Sigmoid colon (tissue), 7 donors: ENCODE data around the gene OR11H6. TPM values are rescaled to one million over a fixed set of nuclear protein-coding genes. Genes with fewer than 3 reads are reported as not detected.
"Not testable (repeated sequence)": the region's sequence is repeated elsewhere in the genome, so short reads cannot be mapped to it uniquely, and the experiment has no call there.

Source experiments
- DNase-seq: peaks from one replicate; pipeline ENCODE4 v3.0.0-alpha.2; 2019
- H3K27ac ChIP-seq, 4 donors: fragments of 200-600 bp; sonication (generic); one replicate each; pipeline ENCODE4 v1.5.1; 2016 to 2019; ENCODE audit warnings: mild to moderate bottlenecking in 1 of 4
- H3K27me3 ChIP-seq, 3 donors: fragments of 200-600 bp; sonication (generic); one replicate each; pipeline ENCODE4 v1.5.1; 2019; ENCODE audit warnings: mild to moderate bottlenecking in 1 of 3
- H3K36me3 ChIP-seq, 4 donors: fragments of 200-600 bp; sonication (generic); one replicate each; pipeline ENCODE4 v1.5.1; 2016 to 2019
- H3K4me1 ChIP-seq, 4 donors: fragments of 200-600 bp; sonication (generic); one replicate each; pipeline ENCODE4 v1.5.1; 2017 to 2019
- H3K4me3 ChIP-seq, 4 donors: fragments of 200-600 bp; sonication (generic); one replicate each; pipeline ENCODE4 v1.5.1; 2017 to 2019; ENCODE audit warnings: mild to moderate bottlenecking in 2 of 4, moderate library complexity in 1 of 4
- H3K9me3 ChIP-seq, 4 donors: fragments of 200-600 bp in 3 of 4; sonication (generic) in 3 of 4; one replicate each; pipeline versions ENCODE4 v1.5.1 to v1.6.1; 2013 to 2019
- CTCF ChIP-seq, 4 experiments: fragments of 450-650 bp in 3 of 4; fragments of 200-600 bp in 1 of 4; IDR thresholded peaks; one replicate each; pipeline ENCODE4 v1.5.1; 2016 to 2019; ENCODE audit warnings: antibody characterized with exemption in 4 of 4, mild to moderate bottlenecking in 3 of 4, moderate library complexity in 2 of 4
- EP300 ChIP-seq, 4 donors: sonication (generic); formaldehyde crosslinking; IDR thresholded peaks; one replicate each; pipeline ENCODE4 v1.6.1; 2017; ENCODE audit warnings: antibody characterized with exemption in 4 of 4
- POLR2A ChIP-seq, 2 donors: fragments of 450-650 bp; IDR thresholded peaks; one replicate each; pipeline ENCODE4 v1.6.1; 2016; ENCODE audit warnings: antibody characterized with exemption in 2 of 2, mild to moderate bottlenecking in 2 of 2, moderate library complexity in 2 of 2
- POLR2AphosphoS5 ChIP-seq, 4 donors: sonication (generic); formaldehyde crosslinking; IDR thresholded peaks; one replicate each; pipeline ENCODE4 v1.6.1; 2017; ENCODE audit warnings: antibody characterized with exemption in 4 of 4
- WGBS, 2 donors: extraction: QIAGEN DNeasy Blood & Tissue Kit; methylation state at CpG; one replicate each; pipeline ENCODE4 v1.1.7; 2013; 5-methylcytosine and 5-hydroxymethylcytosine counted together
- intact Hi-C: fragments of 100-400 bp; cut with DNase I; formaldehyde crosslinking; loops from one replicate; pipeline ENCODE4 v1.15.1; 2023
- polyA plus RNA-seq, 3 donors: library from polyadenylated mRNA; stranded (reverse); fragments of 200-250 nt; gene quantifications; one replicate each; pipeline ENCODE4 v1.2.3, GENCODE V29; 2013
- total RNA-seq, 4 donors: library from RNA; depleted of rRNA; stranded (reverse); fragments of >200 nt; gene quantifications; one replicate each; pipeline ENCODE4 v1.1.0, GENCODE V29; 2016
- donor health status: healthy with polysubstance abuse.
- donor health status: Bipolar disorder and iron deficiency.
- donor health status: healthy.

OR11H6 gene
- total and polyA plus RNA-seq, 7 donors: not detected

- H3K27me3 ChIP-seq: no peaks in the 10 kb centered on the region
- no peak overlapping the region for H3K4me3 ChIP-seq
- DNase-seq: no peak
- H3K27ac ChIP-seq: no peak overlapping the region
- intact Hi-C loops: no loop called here
- no peaks in the 10 kb centered on the region for H3K36me3 ChIP-seq
- no peaks in the 10 kb centered on the region for H3K4me1 ChIP-seq
- no peak for TF ChIP-seq POLR2A (IDR thresholded peaks at IDR 0.05)
- 75 to 97% methylated on average over 2 of the region's 2 CpGs for WGBS, 2 donors
- peaks cover 0 to 2% (median 0%) of the 10 kb centered on the region in 4 donors for H3K9me3 ChIP-seq
These were observed 13.9 kb upstream of the OR11H6 start for GRCh38 chr14:20209595-20209994.

GRCh38 chr14:20212406-20212805 is 11.1 kb upstream of the OR11H6 start:
- H3K36me3 ChIP-seq, H3K4me1 ChIP-seq, intact Hi-C loops, H3K9me3 ChIP-seq, H3K4me3 ChIP-seq, DNase-seq, H3K27ac ChIP-seq, H3K27me3 ChIP-seq: not testable (repeated sequence)
- 79 to 91% methylated on average over 24 to 25 of the region's 28 CpGs for WGBS, 2 donors

- Histone ChIP-seq H3K4me3 (no peak overlapping the region), H3K4me1 (no peaks in the 10 kb centered on the region), H3K27ac (no peak overlapping the region), H3K36me3 (no peaks in the 10 kb centered on the region), H3K9me3 (peaks cover 0 to 2% (median 0%) of the 10 kb centered on the region in 4 donors), H3K27me3 (no peaks in the 10 kb centered on the region)
- TF ChIP-seq CTCF (IDR thresholded peaks at IDR 0.05) (no peak), POLR2AphosphoS5 (IDR thresholded peaks at IDR 0.05) (no peak), EP300 (IDR thresholded peaks at IDR 0.05) (no peak), POLR2A (IDR thresholded peaks at IDR 0.05) (no peak)
- 58 to 66% methylated on average over 2 of the region's 2 CpGs for WGBS, 2 donors
- DNase-seq: no peak
- intact Hi-C loops: no loop called here
These were observed 8.3 kb upstream of the OR11H6 start for GRCh38 chr14:20215196-20215595.

- WGBS, 2 donors: 46 to 54% methylated on average over 4 of the region's 4 CpGs
- Histone ChIP-seq H3K36me3 (no peaks in the 10 kb centered on the region), H3K27ac (no peak overlapping the region), H3K27me3 (no peaks in the 10 kb centered on the region), H3K9me3 (peaks cover 0 to 2% (median 0%) of the 10 kb centered on the region in 4 donors), H3K4me3 (no peak overlapping the region), H3K4me1 (no peaks in the 10 kb centered on the region)
- DNase-seq: no peak
- intact Hi-C loops: no loop called here
- TF ChIP-seq POLR2A (IDR thresholded peaks at IDR 0.05) (no peak), EP300 (IDR thresholded peaks at IDR 0.05) (no peak)
These were observed 4.5 kb upstream of the OR11H6 start for GRCh38 chr14:20219033-20219432.

GRCh38 chr14:20228681-20229080 is 5.2 kb downstream of the OR11H6 start, which contains the start of gene OR11H7:
OR11H7 (plus strand) TSS chr14:20228981.
- Histone ChIP-seq H3K36me3 (no peaks in the 10 kb centered on the region), H3K27ac (no peak within 1 kb of the TSS), H3K4me3 (no peak within 1 kb of the TSS), H3K27me3 (no peaks in the 10 kb centered on the region), H3K4me1 (no peaks in the 10 kb centered on the region), H3K9me3 (peaks cover 0 to 2% (median 1%) of the 10 kb centered on the region in 4 donors)
- WGBS, 2 donors: 77 to 92% methylated on average over 1 of the region's 1 CpG
- intact Hi-C loops: no loop called here
- TF ChIP-seq EP300 (IDR thresholded peaks at IDR 0.05) (no peak), POLR2A (IDR thresholded peaks at IDR 0.05) (no peak), POLR2AphosphoS5 (IDR thresholded peaks at IDR 0.05) (no peak), CTCF (IDR thresholded peaks at IDR 0.05) (no peak)
- no peak for DNase-seq

GRCh38 chr14:20235415-20235814 is 11.9 kb downstream of the OR11H6 start:
- H3K27me3 ChIP-seq, H3K36me3 ChIP-seq, DNase-seq, H3K4me1 ChIP-seq, H3K4me3 ChIP-seq, H3K9me3 ChIP-seq, intact Hi-C loops, H3K27ac ChIP-seq: not testable (repeated sequence)
- 78 to 83% methylated on average over 4 of the region's 4 CpGs for WGBS, 2 donors

- Histone ChIP-seq H3K27me3 (no peaks in the 10 kb centered on the region), H3K4me3 (no peak overlapping the region), H3K9me3 (peaks cover 0 to 5% (median 1%) of the 10 kb centered on the region in 4 donors), H3K4me1 (no peaks in the 10 kb centered on the region), H3K27ac (no peak overlapping the region), H3K36me3 (no peaks in the 10 kb centered on the region)
- DNase-seq: no peak
- intact Hi-C loops: no loop called here
- 61 to 62% methylated on average over 3 of the region's 3 CpGs for WGBS, 2 donors
- TF ChIP-seq CTCF (IDR thresholded peaks at IDR 0.05): no peak
- no peak for TF ChIP-seq POLR2AphosphoS5 (IDR thresholded peaks at IDR 0.05)
- no peak for TF ChIP-seq EP300 (IDR thresholded peaks at IDR 0.05)
These were observed 24.2 kb downstream of the OR11H6 start for GRCh38 chr14:20247646-20248246.
